Inflammatory macrophage treated with lipopolysaccharide for 4 hours (primary cell): Measurements from ENCODE around the gene SYCP2L.
A peak's percentile ranks its signal among the peaks of the same experiment; 100 is the strongest.
"Not testable (repeated sequence)": the region's sequence is repeated elsewhere in the genome, so short reads cannot be mapped to it uniquely, and the experiment has no call there.

ENCODE experiments used
- DNase-seq: peaks from one replicate; pipeline ENCODE4 v3.0.0-alpha.2; 2020

SYCP2L gene

GRCh38 chr6:10961837-10962236 is 75.0 kb downstream of the SYCP2L start:
- DNase-seq = no peak

- DNase-seq = peak; percentile 49
Observed at GRCh38 chr6:10962673-10963072, 75.8 kb downstream of the SYCP2L start.

- DNase-seq = no peak
Observed at GRCh38 chr6:10963113-10963512, 76.3 kb downstream of the SYCP2L start.

- DNase-seq = no peak
Observed at GRCh38 chr6:10964684-10965083, 77.8 kb downstream of the SYCP2L start.

- no peak for DNase-seq
Observed at GRCh38 chr6:10968776-10969175, 81.9 kb downstream of the SYCP2L start.

GRCh38 chr6:10970731-10971130 is 83.9 kb downstream of the SYCP2L start:
- no peak for DNase-seq

- DNase-seq = no peak
Observed at GRCh38 chr6:10972196-10972595, 85.3 kb downstream of the SYCP2L start.

GRCh38 chr6:10976571-10976970 is 89.7 kb downstream of the SYCP2L start:
- DNase-seq = no peak

GRCh38 chr6:10977231-10977968 is 90.5 kb downstream of the SYCP2L start:
- no peak for DNase-seq

GRCh38 chr6:10979603-10980002 is 92.8 kb downstream of the SYCP2L start:
- DNase-seq = no peak

GRCh38 chr6:10981409-10981808 is 94.6 kb downstream of the SYCP2L start:
- no peak for DNase-seq

GRCh38 chr6:10984959-10985358 is 98.1 kb downstream of the SYCP2L start:
- not testable (repeated sequence) for DNase-seq

GRCh38 chr6:10989587-10989986 is 102.7 kb downstream of the SYCP2L start:
- DNase-seq = no peak

GRCh38 chr6:10991115-10991514 is 104.3 kb downstream of the SYCP2L start:
- no peak for DNase-seq

GRCh38 chr6:10993896-10994295 is 107.0 kb downstream of the SYCP2L start:
- DNase-seq = no peak

GRCh38 chr6:10995114-10995707 is 108.4 kb downstream of the SYCP2L start:
- DNase-seq = no peak

GRCh38 chr6:10999994-11000393 is 113.1 kb downstream of the SYCP2L start:
- no peak for DNase-seq

- DNase-seq = no peak
Observed at GRCh38 chr6:11002176-11002575, 115.3 kb downstream of the SYCP2L start.

- DNase-seq = not testable (repeated sequence)
Observed at GRCh38 chr6:11003297-11003696, 116.4 kb downstream of the SYCP2L start.

- DNase-seq = no peak
Observed at GRCh38 chr6:11006061-11006460, 119.2 kb downstream of the SYCP2L start.

- DNase-seq = no peak
Observed at GRCh38 chr6:11007715-11008608, 121.1 kb downstream of the SYCP2L start.

- DNase-seq = no peak
Observed at GRCh38 chr6:11008821-11009220, 122.0 kb downstream of the SYCP2L start.

- no peak for DNase-seq
Observed at GRCh38 chr6:11009353-11009752, 122.5 kb downstream of the SYCP2L start.

- no peak for DNase-seq
Observed at GRCh38 chr6:11011787-11012234, 125.0 kb downstream of the SYCP2L start.
